ENCODE measurements around the gene ITGA3.
A peak's percentile ranks its signal among the peaks of the same experiment; 100 is the strongest.

Gene ITGA3

GRCh38 chr17:50096092-50096491 lies 40.2 kb downstream of the ITGA3 start:
- no peak for DNase-seq (ENCODE audit: low read depth, low spot score)
- H3K4me3 ChIP-seq (ENCODE audit: low read depth, low read length), result peak overlapping the region; percentile 89
- POLR2A ChIA-PET, result no interaction called here
- CTCF ChIA-PET, result interaction anchor here (1.3 to 9.8 kb wide), 6 partner anchors 9 to 202 kb away, joined by 3 to 100 read pairs (median 22); no protein-coding TSS in a partner anchor
- TF ChIP-seq CTCF (IDR thresholded peaks at IDR 0.05; ENCODE audit: insufficient read depth, low read length, missing control alignments), result no peak

- no peak for DNase-seq (ENCODE audit: low read depth, low spot score)
- POLR2A ChIA-PET, result no interaction called here
- TF ChIP-seq CTCF (IDR thresholded peaks at IDR 0.05; ENCODE audit: insufficient read depth, low read length, missing control alignments), result no peak
- H3K4me3 ChIP-seq (ENCODE audit: low read depth, low read length), result no peak overlapping the region
- CTCF ChIA-PET, result interaction anchor here (1.3 to 9.8 kb wide), 8 partner anchors 9 to 201 kb away, joined by 3 to 100 read pairs (median 22); no protein-coding TSS in a partner anchor
Observed at GRCh38 chr17:50096758-50097157, 40.8 kb downstream of the ITGA3 start.

GRCh38 chr17:50097455-50097854 lies 41.5 kb downstream of the ITGA3 start:
- ChIA-PET POLR2A (no interaction called here), CTCF (interaction anchor here (1.6 to 9.8 kb wide), 9 partner anchors 10 to 200 kb away, joined by 3 to 100 read pairs (median 6); no protein-coding TSS in a partner anchor)
- H3K4me3 ChIP-seq (ENCODE audit: low read depth, low read length), result no peak overlapping the region
- TF ChIP-seq CTCF (IDR thresholded peaks at IDR 0.05; ENCODE audit: insufficient read depth, low read length, missing control alignments), result no peak
- no peak for DNase-seq (ENCODE audit: low read depth, low spot score)

- POLR2A ChIA-PET, result no interaction called here
- CTCF ChIA-PET, result interaction anchor here (1.6 to 9.8 kb wide), 9 partner anchors 11 to 200 kb away, joined by 3 to 100 read pairs (median 6); no protein-coding TSS in a partner anchor
- DNase-seq (ENCODE audit: low read depth, low spot score), result no peak
- no peak for TF ChIP-seq CTCF (IDR thresholded peaks at IDR 0.05; ENCODE audit: insufficient read depth, low read length, missing control alignments)
- no peak overlapping the region for H3K4me3 ChIP-seq (ENCODE audit: low read depth, low read length)
Observed at GRCh38 chr17:50097926-50098325, 42.0 kb downstream of the ITGA3 start.

- no peak for TF ChIP-seq CTCF (IDR thresholded peaks at IDR 0.05; ENCODE audit: insufficient read depth, low read length, missing control alignments)
- no peak for DNase-seq (ENCODE audit: low read depth, low spot score)
- no peak overlapping the region for H3K4me3 ChIP-seq (ENCODE audit: low read depth, low read length)
- ChIA-PET CTCF (interaction anchor here (1.6 to 9.8 kb wide), 8 partner anchors 10 to 199 kb away, joined by 3 to 100 read pairs (median 12); no protein-coding TSS in a partner anchor), POLR2A (no interaction called here)
Observed at GRCh38 chr17:50098583-50098982, 42.7 kb downstream of the ITGA3 start.

GRCh38 chr17:50099003-50099402 lies 43.1 kb downstream of the ITGA3 start:
- ChIA-PET CTCF (interaction anchor here (0.6 to 9.8 kb wide), 12 partner anchors 9 to 199 kb away, joined by 3 to 100 read pairs (median 6); no protein-coding TSS in a partner anchor), POLR2A (no interaction called here)
- no peak for DNase-seq (ENCODE audit: low read depth, low spot score)
- no peak overlapping the region for H3K4me3 ChIP-seq (ENCODE audit: low read depth, low read length)
- TF ChIP-seq CTCF (IDR thresholded peaks at IDR 0.05; ENCODE audit: insufficient read depth, low read length, missing control alignments), result no peak
